ENCODE measurements around the gene ELAVL3.
"Not testable (repeated sequence)": the region's sequence is repeated elsewhere in the genome, so short reads cannot be mapped to it uniquely, and the experiment has no call there.

Gene ELAVL3

GRCh38 chr19:11445141-11445540 lies 35.7 kb downstream of the ELAVL3 start:
- TF ChIP-seq CTCF (IDR thresholded peaks at IDR 0.05; ENCODE audit: low read depth, low read length): no peak
- DNase-seq (ENCODE audit: extremely low read depth, low read depth): no peak

GRCh38 chr19:11444059-11444458 lies 36.8 kb downstream of the ELAVL3 start:
- no peak for DNase-seq (ENCODE audit: extremely low read depth, low read depth)
- no peak for TF ChIP-seq CTCF (IDR thresholded peaks at IDR 0.05; ENCODE audit: low read depth, low read length)

- DNase-seq (ENCODE audit: extremely low read depth, low read depth): no peak
- no peak for TF ChIP-seq CTCF (IDR thresholded peaks at IDR 0.05; ENCODE audit: low read depth, low read length)
Observed at GRCh38 chr19:11437955-11438354, 42.9 kb downstream of the ELAVL3 start.

- DNase-seq (ENCODE audit: extremely low read depth, low read depth): no peak
- TF ChIP-seq CTCF (IDR thresholded peaks at IDR 0.05; ENCODE audit: low read depth, low read length): no peak
Observed at GRCh38 chr19:11435833-11436313, 45.0 kb downstream of the ELAVL3 start.

GRCh38 chr19:11435057-11435832 lies 45.6 kb downstream of the ELAVL3 start, which contains the start of the genes ODAD3 and PRKCSH:
TSS of gene ODAD3 (minus strand) at chr19:11435121. CDS start at chr19:11435016, 105 bp downstream.
TSS of gene PRKCSH (plus strand) at chr19:11435635. CDS start at chr19:11436118, 483 bp downstream.
- peak; percentile 79 for TF ChIP-seq CTCF (IDR thresholded peaks at IDR 0.05; ENCODE audit: low read depth, low read length)
- DNase-seq (ENCODE audit: extremely low read depth, low read depth): peak; percentile 99

GRCh38 chr19:11434703-11435056 lies 46.2 kb downstream of the ELAVL3 start:
- no peak for DNase-seq (ENCODE audit: extremely low read depth, low read depth)
- TF ChIP-seq CTCF (IDR thresholded peaks at IDR 0.05; ENCODE audit: low read depth, low read length): no peak

GRCh38 chr19:11433526-11433925 lies 47.3 kb downstream of the ELAVL3 start:
- DNase-seq (ENCODE audit: extremely low read depth, low read depth): not testable (repeated sequence)

GRCh38 chr19:11426656-11427055 lies 54.2 kb downstream of the ELAVL3 start:
- no peak for TF ChIP-seq CTCF (IDR thresholded peaks at IDR 0.05; ENCODE audit: low read depth, low read length)

More at GRCh38 chr19:11426656-11427055, 54.2 kb downstream of the ELAVL3 start:
- DNase-seq (ENCODE audit: extremely low read depth, low read depth): no peak

Measured in AG09319 (cell line).